Neural cell (in vitro differentiated cells): ENCODE measurements around the gene MLH1. TPM values are rescaled to one million over a fixed set of nuclear protein-coding genes. Genes with fewer than 3 reads are reported as not detected.
"Not testable (repeated sequence)": the region's sequence is repeated elsewhere in the genome, so short reads cannot be mapped to it uniquely, and the experiment has no call there.

Experiments used
- H2AFZ ChIP-seq: fragments of 200-600, 300-800 bp; sonication (generic), shearing (Covaris generic); 2 replicates; pipeline ENCODE4 v1.6.0; 2014; ENCODE audit warnings: low read depth, mild to moderate bottlenecking, antibody characterized with exemption, low read length, moderate library complexity
- H3F3A ChIP-seq: fragments of 200-600 bp; shearing (Covaris generic); 2 replicates; pipeline ENCODE4 v1.6.1; 2016; ENCODE audit warnings: mild to moderate bottlenecking, moderate library complexity, mixed read lengths, antibody characterized with exemption, low read length; ENCODE audit not compliant: insufficient read depth, poor library complexity, severe bottlenecking
- H3K27ac ChIP-seq: fragments of 200-600, 300-800 bp; sonication (generic), shearing (Covaris generic); 2 replicates; pipeline ENCODE4 v1.5.1; 2014; ENCODE audit warnings: mild to moderate bottlenecking, low read length, moderate library complexity
- H3K27me3 ChIP-seq: fragments of 300-800, 200-600 bp; sonication (generic), shearing (Covaris generic); 2 replicates; pipeline ENCODE4 v1.6.0; 2014; ENCODE audit warnings: mild to moderate bottlenecking, low read depth, low read length, moderate library complexity; ENCODE audit not compliant: insufficient read depth
- H3K36me3 ChIP-seq: fragments of 300-800, 200-600 bp; sonication (generic), shearing (Covaris generic); 2 replicates; pipeline ENCODE4 v1.5.1; 2014; ENCODE audit warnings: mild to moderate bottlenecking, antibody characterized with exemption, low read length, moderate library complexity; ENCODE audit not compliant: insufficient read depth
- H3K4me2 ChIP-seq: fragments of 300-800, 200-600 bp; sonication (generic), shearing (Covaris generic); 2 replicates; pipeline ENCODE4 v1.6.0; 2014; ENCODE audit warnings: mild to moderate bottlenecking, low read length
- H3K4me3 ChIP-seq: fragments of 300-800, 200-600 bp; sonication (generic), shearing (Covaris generic); 2 replicates; pipeline ENCODE4 v1.5.1; 2014; ENCODE audit warnings: mild to moderate bottlenecking, low read length, moderate library complexity
- H3K79me2 ChIP-seq: fragments of 200-600 bp; shearing (Covaris generic); replicated peaks from 2 replicates; pipeline ENCODE4 v1.6.0; 2014; ENCODE audit warnings: mild to moderate bottlenecking, low read length, moderate library complexity; ENCODE audit not compliant: insufficient read depth
- H3K9ac ChIP-seq: fragments of 300-800, 200-600 bp; sonication (generic), shearing (Covaris generic); 2 replicates; pipeline ENCODE4 v1.6.1; 2016; ENCODE audit warnings: mild to moderate bottlenecking, low read length, mixed read lengths
- H3K9me2 ChIP-seq: fragments of 200-600 bp; shearing (Covaris generic); 2 replicates; pipeline ENCODE4 v1.6.1; 2016; ENCODE audit warnings: mild to moderate bottlenecking, low read length, mixed read lengths; ENCODE audit not compliant: insufficient read depth
- H3K9me3 ChIP-seq: fragments of 200-600, 300-800 bp; sonication (generic), shearing (Covaris generic); 2 replicates; pipeline ENCODE4 v1.6.1; 2016; ENCODE audit warnings: mild to moderate bottlenecking, mixed run types, low read length, moderate library complexity, mixed read lengths
- H4K20me1 ChIP-seq: fragments of 200-600 bp; shearing (Covaris generic); 2 replicates; pipeline ENCODE4 v1.6.1; 2016; ENCODE audit warnings: mild to moderate bottlenecking, mixed run types; ENCODE audit not compliant: insufficient read depth
- EP300 ChIP-seq: fragments of 450-650 bp; conservative IDR thresholded peaks from 2 replicates; pipeline ENCODE4 v1.6.1; 2014; ENCODE audit warnings: antibody characterized with exemption, mild to moderate bottlenecking, moderate library complexity; ENCODE audit not compliant: poor library complexity, severe bottlenecking
- EZH2 ChIP-seq: fragments of 200-600, 300-800 bp; shearing (Covaris generic), sonication (generic); IDR thresholded peaks from 2 replicates; pipeline ENCODE4 v1.6.1; 2014; ENCODE audit warnings: antibody characterized with exemption, low read length, borderline replicate concordance, mild to moderate bottlenecking; ENCODE audit not compliant: insufficient read depth, poor library complexity, severe bottlenecking
- MXI1 ChIP-seq: fragments of 450-650 bp; conservative IDR thresholded peaks from 2 replicates; pipeline ENCODE4 v1.6.1; 2014; ENCODE audit warnings: antibody characterized with exemption, mild to moderate bottlenecking; ENCODE audit not compliant: poor library complexity, severe bottlenecking
- POLR2AphosphoS5 ChIP-seq: IDR thresholded peaks from 2 replicates; pipeline ENCODE4 v1.6.1; 2012
- RAD21 ChIP-seq: fragments of 450-650 bp; conservative IDR thresholded peaks from 2 replicates; pipeline ENCODE4 v1.6.1; 2014; ENCODE audit warnings: antibody characterized with exemption, mild to moderate bottlenecking, moderate library complexity
- SMC3 ChIP-seq: fragments of 450-650 bp; conservative IDR thresholded peaks from 2 replicates; pipeline ENCODE4 v1.6.1; 2014; ENCODE audit warnings: antibody characterized with exemption, mild to moderate bottlenecking, moderate library complexity; ENCODE audit not compliant: poor library complexity
- TAF1 ChIP-seq: IDR thresholded peaks from 2 replicates; pipeline ENCODE4 v1.6.1; 2012; ENCODE audit warnings: low read depth
- polyA plus RNA-seq: library from polyadenylated mRNA; depleted of rRNA; stranded (reverse); fragments of >200 nt; gene quantifications from 2 replicates; pipeline ENCODE4 v1.2.3, GENCODE V29; 2014
- TF ChIP-seq, protein P1 (sequence below): IDR thresholded peaks from 2 replicates; pipeline ENCODE4 v1.6.1; 2012; ENCODE audit warnings: borderline replicate concordance

MLH1 gene
- polyA plus RNA-seq, 1 donor from 2014 or later, result 73.7 TPM

GRCh38 chr3:37041546-37042195 is 48.4 kb downstream of the MLH1 start:
- no peaks in the 10 kb centered on the region for H3F3A ChIP-seq
- no peaks in the 10 kb centered on the region for H3K9me3 ChIP-seq
- H3K36me3 ChIP-seq, result peaks cover 11% of the 10 kb centered on the region
- H3K27ac ChIP-seq, result no peak overlapping the region
- H3K27me3 ChIP-seq, result no peaks in the 10 kb centered on the region
- H4K20me1 ChIP-seq, result no peaks in the 10 kb centered on the region
- H3K9me2 ChIP-seq, result no peaks in the 10 kb centered on the region
- no peak overlapping the region for H2AFZ ChIP-seq
- no peak overlapping the region for H3K4me2 ChIP-seq
- no peak for TF ChIP-seq EP300
- no peak for TF ChIP-seq EZH2
- no peak for TF ChIP-seq TAF1
- TF ChIP-seq, protein P1, sequence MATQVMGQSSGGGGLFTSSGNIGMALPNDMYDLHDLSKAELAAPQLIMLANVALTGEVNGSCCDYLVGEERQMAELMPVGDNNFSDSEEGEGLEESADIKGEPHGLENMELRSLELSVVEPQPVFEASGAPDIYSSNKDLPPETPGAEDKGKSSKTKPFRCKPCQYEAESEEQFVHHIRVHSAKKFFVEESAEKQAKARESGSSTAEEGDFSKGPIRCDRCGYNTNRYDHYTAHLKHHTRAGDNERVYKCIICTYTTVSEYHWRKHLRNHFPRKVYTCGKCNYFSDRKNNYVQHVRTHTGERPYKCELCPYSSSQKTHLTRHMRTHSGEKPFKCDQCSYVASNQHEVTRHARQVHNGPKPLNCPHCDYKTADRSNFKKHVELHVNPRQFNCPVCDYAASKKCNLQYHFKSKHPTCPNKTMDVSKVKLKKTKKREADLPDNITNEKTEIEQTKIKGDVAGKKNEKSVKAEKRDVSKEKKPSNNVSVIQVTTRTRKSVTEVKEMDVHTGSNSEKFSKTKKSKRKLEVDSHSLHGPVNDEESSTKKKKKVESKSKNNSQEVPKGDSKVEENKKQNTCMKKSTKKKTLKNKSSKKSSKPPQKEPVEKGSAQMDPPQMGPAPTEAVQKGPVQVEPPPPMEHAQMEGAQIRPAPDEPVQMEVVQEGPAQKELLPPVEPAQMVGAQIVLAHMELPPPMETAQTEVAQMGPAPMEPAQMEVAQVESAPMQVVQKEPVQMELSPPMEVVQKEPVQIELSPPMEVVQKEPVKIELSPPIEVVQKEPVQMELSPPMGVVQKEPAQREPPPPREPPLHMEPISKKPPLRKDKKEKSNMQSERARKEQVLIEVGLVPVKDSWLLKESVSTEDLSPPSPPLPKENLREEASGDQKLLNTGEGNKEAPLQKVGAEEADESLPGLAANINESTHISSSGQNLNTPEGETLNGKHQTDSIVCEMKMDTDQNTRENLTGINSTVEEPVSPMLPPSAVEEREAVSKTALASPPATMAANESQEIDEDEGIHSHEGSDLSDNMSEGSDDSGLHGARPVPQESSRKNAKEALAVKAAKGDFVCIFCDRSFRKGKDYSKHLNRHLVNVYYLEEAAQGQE, result no peak
- no peaks in the 10 kb centered on the region for H3K79me2 ChIP-seq
- H3K4me3 ChIP-seq, result no peak overlapping the region
- H3K9ac ChIP-seq, result no peak overlapping the region

- not testable (repeated sequence) for H4K20me1 ChIP-seq, H3K4me2 ChIP-seq, H2AFZ ChIP-seq, H3K9ac ChIP-seq, H3K27me3 ChIP-seq, H3K9me3 ChIP-seq, H3K79me2 ChIP-seq, H3K27ac ChIP-seq, H3K9me2 ChIP-seq, H3K36me3 ChIP-seq, H3K4me3 ChIP-seq, H3F3A ChIP-seq
These were observed 49.4 kb downstream of the MLH1 start for GRCh38 chr3:37042712-37043111.

DNA sequence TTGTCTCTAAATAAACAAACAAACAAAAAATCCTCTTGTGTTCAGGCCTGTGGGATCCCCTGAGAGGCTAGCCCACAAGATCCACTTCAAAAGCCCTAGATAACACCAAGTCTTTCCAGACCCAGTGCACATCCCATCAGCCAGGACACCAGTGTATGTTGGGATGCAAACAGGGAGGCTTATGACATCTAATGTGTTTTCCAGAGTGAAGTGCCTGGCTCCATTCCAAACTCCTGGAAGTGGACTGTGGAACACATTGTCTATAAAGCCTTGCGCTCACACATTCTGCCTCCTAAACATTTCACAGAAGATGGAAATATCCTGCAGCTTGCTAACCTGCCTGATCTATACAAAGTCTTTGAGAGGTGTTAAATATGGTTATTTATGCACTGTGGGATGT is 57.0 kb downstream of the MLH1 start:
- Histone ChIP-seq H3K27me3 (no peaks in the 10 kb centered on the region), H2AFZ (no peak overlapping the region), H3F3A (no peaks in the 10 kb centered on the region), H4K20me1 (no peaks in the 10 kb centered on the region), H3K9me2 (no peaks in the 10 kb centered on the region), H3K27ac (no peak overlapping the region), H3K4me2 (no peak overlapping the region), H3K36me3 (peaks cover 13% of the 10 kb centered on the region), H3K9me3 (no peaks in the 10 kb centered on the region), H3K79me2 (no peaks in the 10 kb centered on the region), H3K9ac (no peak overlapping the region), H3K4me3 (no peak overlapping the region)
- TF ChIP-seq POLR2AphosphoS5 (no peak), EZH2 (no peak), MXI1 (no peak), EP300 (no peak), SMC3 (no peak), RAD21 (no peak), TAF1 (no peak)
- TF ChIP-seq, protein P1, result no peak
